Liver (tissue), 9 donors: ENCODE results near the gene SGCB. TPM values are rescaled to one million over a fixed set of nuclear protein-coding genes. Genes with fewer than 3 reads are reported as not detected.
A peak's percentile ranks its signal among the peaks of the same experiment; 100 is the strongest.

Source experiments
- DNase-seq: peaks from one replicate; pipeline ENCODE4 v3.0.0-alpha.2; 2017; ENCODE audit warnings: low spot score
- H3K27ac ChIP-seq, 2 donors: one replicate each; pipeline ENCODE4 v1.7.0; 2013; ENCODE audit warnings: inconsistent platforms in 2 of 2, low read length in 2 of 2, control low read depth in 1 of 2, low read depth in 1 of 2, mild to moderate bottlenecking in 1 of 2
- H3K27me3 ChIP-seq, 4 donors: one replicate each; pipeline versions ENCODE4 v1.6.1 to v1.7.0; 2013; ENCODE audit warnings: low read length in 3 of 4, inconsistent platforms in 1 of 4, mild to moderate bottlenecking in 1 of 4, moderate library complexity in 1 of 4; ENCODE audit not compliant: control insufficient read depth in 4 of 4, insufficient read depth in 4 of 4
- H3K36me3 ChIP-seq, 4 donors: one replicate each; pipeline versions ENCODE4 v1.6.1 to v1.7.0; 2013; ENCODE audit warnings: low read length in 3 of 4, mild to moderate bottlenecking in 3 of 4, low read depth in 1 of 4, moderate library complexity in 1 of 4; ENCODE audit not compliant: control insufficient read depth in 4 of 4, insufficient read depth in 3 of 4
- H3K4me1 ChIP-seq, 4 donors: one replicate each; pipeline versions ENCODE4 v1.6.1 to v1.7.0; 2013; ENCODE audit warnings: low read length in 3 of 4, mild to moderate bottlenecking in 3 of 4, moderate library complexity in 1 of 4; ENCODE audit not compliant: control insufficient read depth in 4 of 4, insufficient read depth in 4 of 4
- H3K4me3 ChIP-seq, 3 donors: one replicate each; pipeline versions ENCODE4 v1.6.1 to v1.7.0; 2013; ENCODE audit warnings: low read length in 3 of 3, control low read depth in 1 of 3, low read depth in 1 of 3, mild to moderate bottlenecking in 1 of 3
- H3K9ac ChIP-seq, 2 donors: one replicate each; pipeline ENCODE4 v1.7.0; 2013; ENCODE audit warnings: low read length in 2 of 2, mild to moderate bottlenecking in 2 of 2, moderate library complexity in 2 of 2, control low read depth in 1 of 2, low read depth in 1 of 2
- H3K9me3 ChIP-seq, 4 donors: one replicate each; pipeline versions ENCODE4 v1.6.1 to v1.7.0; 2013; ENCODE audit warnings: low read length in 3 of 4; ENCODE audit not compliant: control insufficient read depth in 4 of 4
- ATF3 ChIP-seq: IDR thresholded peaks from 2 replicates; pipeline ENCODE4 v1.6.1; 2016; ENCODE audit warnings: antibody characterized with exemption
- CTCF ChIP-seq: fragments of 150-350 bp; IDR thresholded peaks from 2 replicates; pipeline ENCODE4 v1.5.1; 2017; ENCODE audit warnings: improper control_type of control experiment, low read depth, low read length; ENCODE audit not compliant: missing input control
- EGR1 ChIP-seq, 2 donors: IDR thresholded peaks; 2 replicates each; pipeline ENCODE4 v1.6.1; 2016 to 2018; ENCODE audit warnings: antibody characterized with exemption in 2 of 2, low read depth in 2 of 2
- FOXA1 ChIP-seq: IDR thresholded peaks from 2 replicates; pipeline ENCODE4 v1.6.1; 2016; ENCODE audit warnings: antibody characterized with exemption
- FOXA2 ChIP-seq: IDR thresholded peaks from 2 replicates; pipeline ENCODE4 v1.6.1; 2016; ENCODE audit warnings: antibody characterized with exemption
- GABPA ChIP-seq, 2 donors: IDR thresholded peaks in 1 of 2; conservative IDR thresholded peaks in 1 of 2; 2 replicates each; pipeline ENCODE4 v1.6.1; 2016; ENCODE audit warnings: antibody characterized with exemption in 2 of 2, mild to moderate bottlenecking in 1 of 2, moderate library complexity in 1 of 2
- HNF4A ChIP-seq, 2 donors: conservative IDR thresholded peaks; 2 replicates each; pipeline ENCODE4 v1.6.1; 2016; ENCODE audit warnings: antibody characterized with exemption in 2 of 2, mild to moderate bottlenecking in 2 of 2
- HNF4G ChIP-seq: IDR thresholded peaks from 2 replicates; pipeline ENCODE4 v1.6.1; 2016; ENCODE audit warnings: antibody characterized with exemption
- JUND ChIP-seq, 2 donors: IDR thresholded peaks; 2 replicates each; pipeline ENCODE4 v1.6.1; 2016; ENCODE audit warnings: antibody characterized with exemption in 2 of 2
- MAX ChIP-seq: IDR thresholded peaks from 2 replicates; pipeline ENCODE4 v1.6.1; 2016; ENCODE audit warnings: antibody characterized with exemption
- NR2F2 ChIP-seq: IDR thresholded peaks from 2 replicates; pipeline ENCODE4 v1.6.1; 2016; ENCODE audit warnings: antibody characterized with exemption
- RAD21 ChIP-seq, 2 donors: IDR thresholded peaks; 2 replicates each; pipeline ENCODE4 v1.6.1; 2016; ENCODE audit warnings: antibody characterized with exemption in 2 of 2, mild to moderate bottlenecking in 2 of 2
- REST ChIP-seq: IDR thresholded peaks from 2 replicates; pipeline ENCODE4 v1.6.1; 2016; ENCODE audit warnings: antibody characterized with exemption, mild to moderate bottlenecking
- RXRA ChIP-seq, 2 donors: IDR thresholded peaks; 2 replicates each; pipeline ENCODE4 v1.6.1; 2017 to 2018; ENCODE audit warnings: antibody characterized with exemption in 2 of 2, mild to moderate bottlenecking in 1 of 2
- SP1 ChIP-seq: IDR thresholded peaks from 2 replicates; pipeline ENCODE4 v1.6.1; 2018; ENCODE audit warnings: antibody characterized with exemption, mild to moderate bottlenecking
- TAF1 ChIP-seq: conservative IDR thresholded peaks from 2 replicates; pipeline ENCODE4 v1.6.1; 2016; ENCODE audit warnings: antibody characterized with exemption, mild to moderate bottlenecking
- YY1 ChIP-seq: IDR thresholded peaks from 2 replicates; pipeline ENCODE4 v1.6.1; 2016; ENCODE audit warnings: antibody characterized with exemption, mild to moderate bottlenecking
- ZBTB33 ChIP-seq: IDR thresholded peaks from 2 replicates; pipeline ENCODE4 v1.6.1; 2016; ENCODE audit warnings: antibody characterized with exemption
- WGBS: extraction: QIAGEN DNeasy Blood & Tissue Kit; methylation state at CpG from one replicate; pipeline ENCODE4 v1.1.7; 2013; 5-methylcytosine and 5-hydroxymethylcytosine counted together
- polyA plus RNA-seq, 2 donors: library from polyadenylated mRNA; stranded (reverse) in 1 of 2; unstranded in 1 of 2; fragments of 200-250 nt in 1 of 2; fragments of >200 nt in 1 of 2; fragmentation: Nextera tagmentation in 1 of 2; extraction: Ambion mirVana in 1 of 2; gene quantifications; one replicate each; pipeline versions ENCODE4 v1.2.1 to v1.2.3, GENCODE V29; 2013 to 2015
- total RNA-seq, 2 donors: library from RNA; depleted of rRNA; stranded (reverse); fragments of >200 nt; gene quantifications; one replicate each; pipeline ENCODE4 v1.2.3, GENCODE V29; 2014
- donor health status: healthy.
- donor health status: healthy.
- donor health status: healthy.
- donor health status: healthy.
- donor health status: healthy.

The SGCB gene
- total and polyA plus RNA-seq, 4 donors, result 2.0 to 5.4 (median 3.3) TPM

GRCh38 chr4:52001616-52002015, 36.5 kb downstream of the SGCB start (continued):
- TF ChIP-seq SP1 (no peak), ZBTB33 (no peak), NR2F2 (no peak)

- DNase-seq, result no peak
- peaks cover 0 to 14% (median 8%) of the 10 kb centered on the region in 4 donors for H3K4me1 ChIP-seq
- TF ChIP-seq RAD21 (IDR thresholded peaks at IDR 0.05) (peak in 1 of 2 donors; percentile 37), ATF3 (no peak), SP1 (no peak), GABPA (IDR thresholded peaks at IDR 0.05 in 1 of 2, conservative IDR thresholded peaks at IDR 0.05 in 1 of 2) (no peak), FOXA1 (peak; percentile 69), MAX (no peak), HNF4A (conservative IDR thresholded peaks at IDR 0.05) (no peak), FOXA2 (peak; percentile 66)
- 52% methylated on average over 5 of the region's 5 CpGs for WGBS
- no peaks in the 10 kb centered on the region for H3K27me3 ChIP-seq
- no peak overlapping the region for H3K27ac ChIP-seq
- no peaks in the 10 kb centered on the region for H3K9me3 ChIP-seq
- no peaks in the 10 kb centered on the region for H3K36me3 ChIP-seq
- H3K9ac ChIP-seq, result no peak overlapping the region
- no peak overlapping the region for H3K4me3 ChIP-seq
Measured at GRCh38 chr4:51999250-51999649, 38.8 kb downstream of the SGCB start.

GRCh38 chr4:51998837-51999236, 39.3 kb downstream of the SGCB start:
- Histone ChIP-seq H3K9ac (no peak overlapping the region), H3K9me3 (no peaks in the 10 kb centered on the region), H3K36me3 (no peaks in the 10 kb centered on the region), H3K4me1 (peaks cover 0 to 14% (median 8%) of the 10 kb centered on the region in 4 donors), H3K27ac (no peak overlapping the region), H3K4me3 (no peak overlapping the region), H3K27me3 (no peaks in the 10 kb centered on the region)
- TF ChIP-seq MAX (no peak), HNF4A (conservative IDR thresholded peaks at IDR 0.05) (no peak), JUND (IDR thresholded peaks at IDR 0.05) (no peak), GABPA (IDR thresholded peaks at IDR 0.05 in 1 of 2, conservative IDR thresholded peaks at IDR 0.05 in 1 of 2) (no peak), FOXA2 (no peak), EGR1 (IDR thresholded peaks at IDR 0.05; ENCODE audit: low read depth in 2 of 2) (no peak), HNF4G (no peak), REST (no peak), ATF3 (no peak), TAF1 (no peak), CTCF (no peak), RXRA (IDR thresholded peaks at IDR 0.05) (no peak), NR2F2 (no peak), ZBTB33 (no peak), FOXA1 (no peak), YY1 (no peak), RAD21 (IDR thresholded peaks at IDR 0.05) (no peak), SP1 (no peak)
- no peak for DNase-seq
